Measurements from ENCODE around the gene FAHD1.

The FAHD1 gene

GRCh38 chr16:1870365-1871082 is 43.5 kb downstream of the FAHD1 start (continued):
- TF ChIP-seq ZNF449 (tag by site-specific recombination; IDR thresholded peaks at IDR 0.05) = no peak
- peak; percentile 61; the same call in 1 of the 2 replicates for TF ChIP-seq KLF17 (tag by site-specific recombination; IDR thresholded peaks at IDR 0.05)
- TF ChIP-seq PRDM1 (tag by site-specific recombination; IDR thresholded peaks at IDR 0.05) = no peak
- TF ChIP-seq ZNF175 (tag by site-specific recombination; IDR thresholded peaks at IDR 0.05) = no peak
- TF ChIP-seq ZNF302 (tag by site-specific recombination; IDR thresholded peaks at IDR 0.05; ENCODE audit: low read depth) = no peak
- TF ChIP-seq ZNF248 (tag by site-specific recombination; IDR thresholded peaks at IDR 0.05) = no peak
- peak; percentile 42 for TF ChIP-seq OSR2 (tag by site-specific recombination; IDR thresholded peaks at IDR 0.05)
- peak; percentile 50 for TF ChIP-seq ZNF629 (tag by site-specific recombination; IDR thresholded peaks at IDR 0.05)
- TF ChIP-seq ZSCAN23 (tag by site-specific recombination; IDR thresholded peaks at IDR 0.05) = no peak
- TF ChIP-seq ZSCAN16 (tag by site-specific recombination; IDR thresholded peaks at IDR 0.05) = no peak
- no peak for TF ChIP-seq ZNF777 (tag by site-specific recombination; IDR thresholded peaks at IDR 0.05; ENCODE audit: borderline replicate concordance)
- no peak for TF ChIP-seq ZNF2 (tag by site-specific recombination; IDR thresholded peaks at IDR 0.05)
- TF ChIP-seq ZNF132 (tag by site-specific recombination; IDR thresholded peaks at IDR 0.05; ENCODE audit: borderline replicate concordance) = no peak
- peak; percentile 89 for TF ChIP-seq ZNF24 (tag by site-specific recombination; IDR thresholded peaks at IDR 0.05)

GRCh38 chr16:1871974-1872635 is 45.1 kb downstream of the FAHD1 start, which contains the start of gene MEIOB:
Gene MEIOB (minus strand): TSS chr16:1872164. CDS start chr16:1868175, 3,989 bp downstream.
- no peaks in the 10 kb centered on the region for H3K36me3 ChIP-seq (ENCODE audit: control insufficient read depth in 2 of 2, insufficient read depth in 1 of 2, low read length in 2 of 2)
- H3K4me3 ChIP-seq (ENCODE audit: low read depth, low read length) = no peak within 1 kb of the TSS
- H3K4me1 ChIP-seq (ENCODE audit: control insufficient read depth, insufficient read depth, low read length) = no peaks in the 10 kb centered on the region
- CTCF ChIA-PET = interaction anchor here (0.6 to 0.8 kb wide), 2 partner anchors 7 to 8 kb away, joined by 3 to 5 read pairs; no protein-coding TSS in a partner anchor
- TF ChIP-seq ZNF211 (tag by site-specific recombination; IDR thresholded peaks at IDR 0.05; ENCODE audit: low read depth) = no peak
- TF ChIP-seq ZNF701 (tag by site-specific recombination; IDR thresholded peaks at IDR 0.05) = no peak
- no peak for TF ChIP-seq ZNF423 (tag by site-specific recombination; IDR thresholded peaks at IDR 0.05)
- no peak for TF ChIP-seq REPIN1 (tag by site-specific recombination; IDR thresholded peaks at IDR 0.05; ENCODE audit: low read depth)
- TF ChIP-seq KLF8 (tag by site-specific recombination; IDR thresholded peaks at IDR 0.05) = no peak
- no peak for TF ChIP-seq ZNF266 (tag by site-specific recombination; IDR thresholded peaks at IDR 0.05; ENCODE audit: low read depth)
- TF ChIP-seq ZNF214 (tag by site-specific recombination; IDR thresholded peaks at IDR 0.05; ENCODE audit: borderline replicate concordance) = no peak
- no peak for TF ChIP-seq ZNF623 (tag by site-specific recombination; IDR thresholded peaks at IDR 0.05)
- TF ChIP-seq ZNF501 (tag by site-specific recombination; IDR thresholded peaks at IDR 0.05) = no peak
- no peak for TF ChIP-seq ZNF626 (tag by site-specific recombination; IDR thresholded peaks at IDR 0.05)
- TF ChIP-seq ZNF223 (tag by site-specific recombination; IDR thresholded peaks at IDR 0.05) = no peak
- no peak for TF ChIP-seq ZNF426 (tag by site-specific recombination; IDR thresholded peaks at IDR 0.05)
- no peak for TF ChIP-seq ZNF404 (tag by site-specific recombination; IDR thresholded peaks at IDR 0.05)
- TF ChIP-seq ZNF155 (tag by site-specific recombination; IDR thresholded peaks at IDR 0.05) = no peak
- no peak for TF ChIP-seq ZNF473 (tag by site-specific recombination; IDR thresholded peaks at IDR 0.05)
- POLR2A ChIA-PET = no interaction called here
- H3K9me3 ChIP-seq (ENCODE audit: control insufficient read depth, insufficient read depth, low read depth, low read length) = no peaks in the 10 kb centered on the region
- no peak within 1 kb of the TSS for H3K27ac ChIP-seq (ENCODE audit: extremely low read depth, low read depth, low read length)
